Astrocyte of the spinal cord (primary cell): Measurements from ENCODE around the gene PDE8A.

Experiments
- DNase-seq: peaks from one replicate; pipeline ENCODE4 v3.0.0; 2011; ENCODE audit warnings: low read depth, low spot score
- H3K4me3 ChIP-seq: 2 replicates; pipeline ENCODE4 v1.5.1; 2011; ENCODE audit warnings: low read depth, mild to moderate bottlenecking, low read length, moderate library complexity
- CTCF ChIP-seq: IDR thresholded peaks from 2 replicates; pipeline ENCODE4 v1.5.1; 2012; ENCODE audit warnings: low read depth, mild to moderate bottlenecking, low read length, inconsistent platforms
- in situ Hi-C: cut with HindIII; loops from 2 replicates; pipeline ENCODE4 v1.10.0; 2017; ENCODE audit warnings: low sequenced_read_pairs

PDE8A gene

DNA sequence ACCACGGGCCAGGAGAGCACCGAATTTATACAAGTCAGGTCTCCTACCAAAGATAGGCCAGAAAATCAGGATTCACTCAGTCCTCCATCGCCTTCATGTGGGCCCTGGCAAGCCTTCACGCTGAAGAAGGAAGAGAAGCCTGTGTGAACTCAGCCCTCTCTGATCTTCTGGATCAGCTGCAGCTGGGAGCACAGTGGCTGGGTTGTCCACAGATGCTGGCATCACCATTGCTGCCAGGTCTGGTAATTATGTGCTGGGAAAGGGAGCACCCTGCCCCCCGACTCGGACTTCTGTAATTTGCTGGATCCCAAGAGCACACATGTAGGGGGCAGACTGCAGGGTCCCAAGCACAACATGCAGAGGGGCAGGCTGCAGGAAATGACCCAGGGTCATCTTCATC lies 12.4 kb upstream of the PDE8A start:
- in situ Hi-C loops = no loop called here
- no peak overlapping the region for H3K4me3 ChIP-seq
- no peak for DNase-seq
- no peak for TF ChIP-seq CTCF

- no peak for TF ChIP-seq CTCF
- H3K4me3 ChIP-seq = no peak overlapping the region
- in situ Hi-C loops = no loop called here
- DNase-seq = no peak
Measured at GRCh38 chr15:84970843-84971242, 10.8 kb upstream of the PDE8A start.

GRCh38 chr15:84973492-84974460 lies 7.9 kb upstream of the PDE8A start:
- no peak overlapping the region for H3K4me3 ChIP-seq
- in situ Hi-C loops = no loop called here
- peak; percentile 62 for DNase-seq
- TF ChIP-seq CTCF = no peak

DNA sequence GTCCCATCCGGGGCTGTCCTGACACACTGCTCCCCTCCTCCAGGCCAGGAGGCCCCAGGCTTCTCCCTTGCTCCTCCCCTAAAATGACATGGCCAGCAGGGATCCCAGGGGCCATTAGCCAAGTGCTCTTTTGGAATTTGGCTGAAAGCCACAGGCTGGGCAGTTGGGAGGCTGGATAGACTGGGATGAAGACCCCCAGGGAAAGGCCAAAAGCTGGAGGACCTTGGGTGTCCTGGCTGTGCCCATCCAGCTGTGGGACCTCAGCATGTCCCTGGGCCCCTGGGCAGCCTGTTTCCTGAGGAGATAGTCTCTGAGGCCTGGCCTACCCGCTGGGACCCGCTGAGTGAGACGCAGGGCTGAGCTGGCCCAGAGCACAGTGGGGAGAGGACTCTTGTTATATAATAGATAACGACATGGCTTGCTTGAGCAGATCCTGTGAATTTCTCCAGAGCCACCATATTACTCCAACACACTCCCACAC lies 5.7 kb upstream of the PDE8A start:
- H3K4me3 ChIP-seq = no peak overlapping the region
- DNase-seq = no peak
- no peak for TF ChIP-seq CTCF
- in situ Hi-C loops = no loop called here

DNA sequence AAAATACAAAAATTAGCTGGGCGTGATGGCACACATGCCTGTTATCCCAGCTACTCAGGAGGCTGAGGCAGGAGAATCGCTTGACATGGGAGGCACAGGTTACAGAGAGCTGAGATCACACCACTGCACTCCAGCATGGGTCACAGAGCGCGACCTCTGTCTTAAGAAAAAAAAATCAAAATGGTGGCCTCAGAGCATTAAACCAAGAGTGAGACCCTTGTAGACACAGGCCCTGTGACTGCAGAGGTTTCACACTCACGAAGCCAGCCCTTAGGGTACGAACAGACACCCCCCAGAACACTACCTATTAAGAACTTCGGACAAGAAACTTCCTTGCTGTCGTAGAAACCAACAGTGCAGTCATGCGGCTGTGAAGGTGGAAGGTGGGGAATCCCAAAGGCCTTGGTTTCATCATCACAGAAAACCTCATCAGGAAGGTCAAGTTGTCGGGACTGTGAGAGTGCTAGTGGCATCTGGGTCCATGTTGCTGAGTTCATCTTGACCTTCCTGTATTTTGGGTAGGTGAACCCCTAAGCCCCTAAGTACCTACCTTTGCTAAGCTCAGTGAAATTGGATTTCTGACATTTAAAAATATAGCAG lies 4.8 kb upstream of the PDE8A start:
- DNase-seq = no peak
- TF ChIP-seq CTCF = no peak
- in situ Hi-C loops = no loop called here
- H3K4me3 ChIP-seq = no peak overlapping the region

DNA sequence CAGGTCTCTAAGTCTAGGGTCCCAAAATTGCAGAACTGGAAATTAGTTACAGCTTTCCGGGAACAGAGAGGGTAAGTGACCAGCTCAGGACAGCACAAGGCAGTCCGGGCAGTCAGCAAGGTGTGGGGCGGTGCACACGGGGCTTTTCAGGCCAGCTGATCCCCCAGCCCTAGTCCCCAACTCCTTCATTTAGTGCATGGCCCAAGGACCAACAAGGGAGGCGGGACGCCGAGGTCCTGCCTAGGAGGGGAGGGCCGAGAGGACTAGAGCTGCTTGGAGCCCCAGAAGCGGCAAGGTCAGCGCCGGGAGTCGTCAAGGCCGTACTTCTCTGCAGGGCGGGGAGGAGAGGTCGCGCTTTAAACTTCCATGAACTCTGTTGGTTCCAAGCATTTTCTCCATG lies 2.0 kb upstream of the PDE8A start:
- DNase-seq = no peak
- no peak overlapping the region for H3K4me3 ChIP-seq
- no peak for TF ChIP-seq CTCF
- in situ Hi-C loops = no loop called here
